GM12891 (cell line): ENCODE results near the gene USP36.

Experiments used
- PAX5 ChIP-seq: IDR thresholded peaks from 2 replicates; pipeline ENCODE4 v1.6.1; 2011; ENCODE audit warnings: low read length, moderate library complexity, mild to moderate bottlenecking; ENCODE audit not compliant: insufficient read depth, severe bottlenecking
- POLR2A ChIP-seq: IDR thresholded peaks from 2 replicates; pipeline ENCODE4 v1.6.1; 2011; ENCODE audit warnings: low read depth, low read length, control low read depth
- POLR2AphosphoS5 ChIP-seq: IDR thresholded peaks from 2 replicates; pipeline ENCODE4 v1.6.1; 2011; ENCODE audit warnings: low read depth, low read length, control low read depth
- POU2F2 ChIP-seq: IDR thresholded peaks from 2 replicates; pipeline ENCODE4 v1.6.1; 2011; ENCODE audit warnings: low read depth, mild to moderate bottlenecking, control low read depth, low read length, moderate library complexity
- SPI1 ChIP-seq: IDR thresholded peaks from 2 replicates; pipeline ENCODE4 v1.6.1; 2011; ENCODE audit warnings: low read depth, low read length, control low read depth
- TAF1 ChIP-seq: IDR thresholded peaks from 2 replicates; pipeline ENCODE4 v1.6.1; 2011; ENCODE audit warnings: low read depth, low read length, control low read depth

- no peak for TF ChIP-seq SPI1
- TF ChIP-seq POLR2AphosphoS5 = no peak
- TF ChIP-seq POLR2A = no peak
- TF ChIP-seq TAF1 = no peak
- TF ChIP-seq PAX5 = no peak
- TF ChIP-seq POU2F2 = no peak
These were observed 50.9 kb downstream of the USP36 start for GRCh38 chr17:78789663-78790181.
